GM18511 (cell line): ENCODE data around the gene PAFAH2.

Experiments
- ATAC-seq: cut with Tn5 transposase; IDR thresholded peaks from one replicate; pipeline ENCODE4 v1.9.1; 2021; ENCODE audit warnings: mild to moderate bottlenecking, moderate library complexity; ENCODE audit not compliant: unreplicated experiment

Gene PAFAH2

GRCh38 chr1:26015358-26015757 lies 17.5 kb upstream of the PAFAH2 start:
- ATAC-seq = no peak

DNA sequence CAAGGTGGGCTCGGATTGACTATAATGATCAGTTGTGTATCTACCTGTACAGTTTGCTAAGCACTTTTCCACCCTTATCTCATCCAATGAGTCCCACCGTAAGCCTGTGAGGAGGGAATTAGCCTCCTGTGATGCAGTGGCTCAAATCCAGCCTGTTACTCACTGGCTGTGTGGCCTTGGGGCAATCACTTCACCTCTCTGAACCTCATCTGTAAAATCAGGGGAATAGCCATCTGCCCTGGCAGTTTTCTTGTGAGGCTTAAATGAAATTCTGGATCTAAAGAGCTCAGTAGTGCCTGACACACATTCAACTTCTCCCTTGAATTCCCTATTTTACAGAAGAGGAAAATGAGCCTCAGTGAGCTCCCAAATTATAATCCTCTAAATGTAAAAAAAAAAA lies 16.3 kb upstream of the PAFAH2 start:
- no peak for ATAC-seq

GRCh38 chr1:26012864-26013263 lies 15.0 kb upstream of the PAFAH2 start:
- ATAC-seq = no peak

DNA sequence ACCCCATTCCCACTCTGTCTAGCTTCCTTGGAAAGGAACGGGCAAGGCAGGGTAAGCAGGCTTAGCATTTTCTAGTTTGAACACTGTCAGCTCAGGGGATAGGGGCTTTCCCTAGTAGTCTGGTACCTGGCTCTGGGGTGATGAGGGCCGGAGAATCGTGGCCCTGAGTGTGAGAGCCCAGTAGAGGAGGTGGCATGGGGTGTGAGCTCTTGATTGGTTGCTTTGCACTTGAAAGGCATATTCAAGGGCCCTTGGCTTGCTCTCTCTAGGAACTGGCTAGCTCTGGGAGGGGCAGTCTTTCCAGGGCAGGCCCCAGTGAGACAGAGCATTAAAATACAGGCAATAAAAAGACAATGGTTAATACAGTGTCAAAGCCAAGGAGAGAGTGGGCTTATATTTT lies 13.0 kb upstream of the PAFAH2 start:
- no peak for ATAC-seq

GRCh38 chr1:26009796-26010447 lies 12.1 kb upstream of the PAFAH2 start:
- ATAC-seq = no peak

DNA sequence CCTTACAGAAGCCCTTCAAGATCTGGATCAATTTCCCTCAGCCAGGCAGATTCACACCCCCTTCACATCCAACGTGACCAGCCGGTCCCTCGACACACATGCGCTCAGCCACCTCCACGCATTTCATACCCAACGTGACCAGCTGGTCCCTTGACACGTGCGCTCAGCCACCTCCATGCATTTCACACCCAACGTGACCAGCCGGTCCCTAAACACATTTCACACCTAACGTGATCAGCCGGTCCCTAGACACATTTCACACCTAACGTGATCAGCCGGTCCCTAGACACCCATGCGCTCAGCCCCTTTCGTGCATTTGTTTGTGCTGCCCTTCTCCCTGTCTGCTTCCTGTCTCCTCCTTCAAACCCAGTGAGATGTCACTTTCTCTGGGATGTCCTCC lies 8.8 kb upstream of the PAFAH2 start:
- no peak for ATAC-seq

- no peak for ATAC-seq
These were observed 7.7 kb upstream of the PAFAH2 start for GRCh38 chr1:26005434-26006105.

GRCh38 chr1:26003756-26004155 lies 5.9 kb upstream of the PAFAH2 start:
- ATAC-seq = no peak

DNA sequence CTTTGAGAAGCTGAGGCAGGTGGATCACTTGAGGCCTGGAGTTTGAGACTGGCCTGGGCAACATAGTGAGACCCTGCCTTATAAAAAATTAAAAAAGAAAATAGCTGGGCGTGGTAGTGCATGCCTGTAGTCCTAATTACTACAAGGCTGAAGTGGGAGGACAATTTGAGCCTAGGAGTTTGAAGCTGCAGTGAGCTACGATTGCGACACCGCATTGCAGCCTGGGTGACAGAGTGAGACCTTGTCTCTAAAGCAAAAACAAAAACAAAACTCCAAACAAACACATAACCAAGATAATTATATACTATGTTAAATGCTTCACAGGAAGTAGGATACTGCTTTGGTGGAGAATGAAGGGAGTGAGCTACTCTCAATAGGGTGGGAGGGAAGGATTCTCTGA lies 5.4 kb upstream of the PAFAH2 start:
- ATAC-seq = no peak

DNA sequence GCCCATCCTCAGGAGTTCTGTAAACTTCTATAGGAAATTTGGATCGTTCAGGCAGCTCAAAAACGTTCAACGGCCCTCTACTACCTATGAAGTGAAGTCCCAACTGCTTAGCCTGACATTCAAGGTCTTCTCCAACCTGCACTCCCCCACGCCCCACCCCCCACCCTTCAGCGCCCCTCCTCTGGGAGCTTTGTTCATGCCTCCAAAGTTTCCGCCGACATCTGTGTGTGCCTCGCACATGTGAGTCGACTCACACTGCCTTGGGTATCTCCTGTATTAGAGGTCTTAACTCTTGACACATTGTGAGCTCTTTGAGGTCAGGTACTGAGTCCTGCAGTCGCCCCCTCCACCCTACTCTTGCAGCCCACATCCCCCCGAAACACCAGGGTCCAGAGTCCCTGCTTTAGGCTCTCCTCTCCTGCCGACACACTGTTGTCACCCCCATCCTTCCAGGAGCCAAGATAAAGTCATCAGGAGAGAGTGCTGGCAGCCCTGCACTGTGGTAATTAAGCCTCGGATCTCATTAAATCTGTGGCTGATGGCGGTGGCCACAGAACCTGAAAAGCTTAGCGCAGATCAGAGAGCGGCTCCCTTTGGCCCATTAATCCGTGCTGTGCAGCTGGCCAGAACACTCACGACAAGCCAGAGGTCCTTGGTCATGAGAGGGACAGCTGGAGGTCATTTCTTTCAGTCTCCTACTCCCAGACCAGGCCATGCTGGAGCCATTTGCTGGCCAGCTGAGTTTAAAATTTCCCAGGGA lies 1.4 kb upstream of the PAFAH2 start:
- ATAC-seq = no peak

- ATAC-seq = no peak
These were observed 666 bp downstream of the PAFAH2 start for GRCh38 chr1:25996966-25997827.

- no peak for ATAC-seq
These were observed 3.3 kb downstream of the PAFAH2 start for GRCh38 chr1:25994402-25995150.

DNA sequence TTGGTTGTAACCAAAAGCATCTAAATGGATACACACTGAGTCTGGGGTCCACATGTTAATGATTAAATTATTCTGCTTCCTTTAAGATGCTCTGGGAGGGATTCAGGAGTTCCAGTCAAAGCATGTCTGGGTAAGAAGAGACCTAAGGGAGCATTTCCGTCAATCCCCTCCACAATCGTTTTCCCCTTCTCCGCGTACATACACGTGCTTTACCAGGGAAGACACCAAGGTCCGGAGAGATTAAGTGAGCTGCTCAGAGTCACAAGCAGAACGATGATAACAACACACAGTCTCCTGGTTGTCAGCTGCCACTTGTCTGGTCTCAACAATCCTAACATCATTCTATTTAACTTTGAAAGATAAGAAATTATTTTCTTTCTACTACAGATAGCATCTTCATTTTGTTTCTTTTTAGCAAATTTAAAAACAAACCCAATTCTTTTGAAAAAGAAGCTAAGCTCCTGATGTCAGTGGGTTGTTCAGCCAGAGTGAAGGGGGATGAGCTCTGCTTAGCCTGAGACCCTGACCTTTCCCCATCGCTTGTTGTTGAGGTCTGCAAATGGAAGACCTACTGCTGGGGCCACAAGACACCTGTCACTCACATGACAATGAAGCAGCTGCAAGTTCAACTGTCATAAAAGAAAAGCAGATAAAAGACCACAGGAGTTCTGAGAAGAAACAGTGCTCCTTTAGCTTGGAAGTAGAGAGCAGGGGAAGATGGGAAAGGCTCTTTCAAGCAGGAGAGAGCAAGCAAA lies 4.5 kb downstream of the PAFAH2 start:
- no peak for ATAC-seq

DNA sequence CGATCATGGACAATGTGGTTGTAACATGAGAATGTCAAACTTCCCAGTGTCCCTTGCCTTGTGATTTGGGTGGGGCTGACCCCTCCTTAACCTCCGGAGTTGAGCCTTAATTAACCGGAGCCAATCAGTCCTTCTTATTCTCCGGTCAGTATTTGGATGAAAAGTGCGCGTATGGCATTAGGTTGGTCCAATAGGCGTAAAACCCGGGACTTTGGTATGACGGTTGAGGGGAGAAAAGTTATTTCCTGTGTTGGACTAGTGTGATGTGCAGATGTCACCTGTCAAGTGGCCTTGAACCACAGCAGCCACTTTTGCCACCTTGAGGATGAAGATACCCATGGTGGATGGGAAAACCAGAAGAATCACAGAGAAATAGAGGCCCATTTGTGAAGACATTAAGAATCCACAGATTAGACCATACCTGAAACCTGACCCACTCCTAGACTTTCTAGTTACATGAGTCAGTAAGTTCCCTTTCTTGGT lies 5.1 kb downstream of the PAFAH2 start:
- no peak for ATAC-seq

DNA sequence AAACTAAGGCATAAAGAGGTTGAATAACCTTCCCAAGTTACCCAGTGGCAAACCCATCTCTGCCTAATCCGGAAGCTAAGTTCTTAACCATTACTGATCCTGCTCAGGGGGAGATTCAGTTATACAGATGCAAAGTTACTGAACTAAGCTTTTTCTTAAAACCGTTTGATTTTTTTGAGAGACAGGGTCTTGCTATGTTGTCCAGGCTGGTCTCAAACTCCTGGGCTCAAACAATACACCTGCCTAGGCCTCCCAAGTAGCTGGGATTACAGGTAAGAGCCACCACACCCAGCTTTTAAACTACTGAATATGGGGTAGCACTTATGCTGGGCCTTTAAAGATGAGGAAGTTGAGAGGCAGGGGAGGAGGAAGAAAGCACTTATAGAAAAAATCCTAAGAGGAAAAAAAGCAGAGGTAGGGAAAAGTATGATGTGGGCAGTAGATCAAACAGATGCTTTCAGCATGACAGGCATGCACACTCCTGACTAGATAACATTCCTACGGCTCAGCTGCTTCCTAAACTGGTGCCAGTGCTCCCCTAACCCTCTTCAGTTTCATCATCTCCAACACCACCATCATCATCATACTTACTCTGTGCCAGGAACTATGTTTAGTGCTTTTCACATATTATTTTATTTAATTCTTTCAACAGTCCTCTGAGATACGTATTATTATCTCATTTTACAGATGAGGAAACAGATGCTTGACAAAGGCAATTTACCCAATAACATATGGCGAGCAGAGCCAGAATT lies 5.8 kb downstream of the PAFAH2 start:
- ATAC-seq = no peak

GRCh38 chr1:25990702-25991395 lies 7.0 kb downstream of the PAFAH2 start:
- no peak for ATAC-seq

- ATAC-seq = no peak
These were observed 7.6 kb downstream of the PAFAH2 start for GRCh38 chr1:25990251-25990650.
